ENCODE measurements around the gene GUCD1.

GUCD1 gene

DNA sequence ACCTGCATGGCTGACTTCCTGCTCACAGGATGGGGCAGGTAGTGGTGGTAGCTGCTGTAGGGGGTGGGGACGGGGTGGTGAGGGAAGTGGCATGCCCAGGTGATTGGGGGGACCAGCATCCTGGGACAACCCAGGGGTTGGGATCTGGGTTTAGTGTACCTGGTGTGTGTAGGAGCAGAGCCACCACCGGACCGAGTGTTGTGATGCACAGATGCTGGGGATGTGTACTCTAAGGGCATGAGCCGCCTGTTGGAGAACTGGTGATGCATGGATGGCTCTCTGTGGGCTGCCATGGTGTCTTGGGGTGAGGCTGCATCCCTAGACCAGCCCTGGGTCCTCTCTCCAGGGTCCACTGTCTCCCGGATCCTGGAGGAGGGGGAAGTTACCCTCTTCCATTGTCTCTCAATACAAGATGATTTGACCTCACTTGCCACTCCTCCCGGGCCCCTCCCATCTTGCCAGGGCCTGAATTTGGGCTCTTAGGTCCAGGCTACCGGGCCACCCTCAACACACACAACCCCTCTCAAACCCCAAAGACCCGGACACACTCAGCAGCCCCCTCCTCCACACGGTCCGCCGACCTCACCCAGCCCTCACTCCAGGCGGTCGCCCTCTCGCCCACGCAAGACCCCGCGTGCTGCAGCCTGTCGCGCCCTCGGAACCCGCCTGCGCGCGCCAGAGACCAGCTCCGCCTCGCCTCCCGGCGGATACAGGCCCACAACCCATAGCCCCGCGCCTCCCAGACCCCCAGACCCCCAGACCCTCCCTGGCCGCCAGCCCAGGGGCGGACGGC, 37.3 kb upstream of the GUCD1 start:
- ChIA-PET CTCF (interaction anchor here (1.3 kb wide), 1 partner anchor 10 kb away, joined by 3 read pairs; the partner anchor contains the start of gene GGT1), POLR2A (interaction anchor here (0.6 to 1.9 kb wide), 4 partner anchors 9 to 383 kb away, joined by 4 to 14 read pairs (median 8); partner anchors contain the start of genes GUCD1 and SNRPD3)
- peak overlapping the region; percentile 68; the same call in 1 of the 2 replicates for H3K27ac ChIP-seq (ENCODE audit: extremely low read depth, low read depth, low read length)
- peak overlapping the region; percentile 55 for H3K4me3 ChIP-seq (ENCODE audit: low read depth, low read length)
- H3K4me1 ChIP-seq (ENCODE audit: control insufficient read depth, insufficient read depth, low read length) = no peaks in the 10 kb centered on the region
- no peaks in the 10 kb centered on the region for H3K9me3 ChIP-seq (ENCODE audit: control insufficient read depth, insufficient read depth, low read depth, low read length)
- H3K36me3 ChIP-seq (ENCODE audit: control insufficient read depth in 2 of 2, insufficient read depth in 1 of 2, low read length in 2 of 2) = peaks cover 0 to 23% of the 10 kb centered on the region in 2 experiments; a peak in 1 of 3 replicates
- TF ChIP-seq SP7 (tag by site-specific recombination; IDR thresholded peaks at IDR 0.05) (peak; percentile 25; the same call in 1 of the 2 replicates), ZFP69B (tag by site-specific recombination; IDR thresholded peaks at IDR 0.05) (no peak), ZNF350 (tag by site-specific recombination; IDR thresholded peaks at IDR 0.05) (no peak), KLF8 (tag by site-specific recombination; IDR thresholded peaks at IDR 0.05) (peak; percentile 54; the same call in 1 of the 2 replicates), ZIC2 (tag by site-specific recombination; IDR thresholded peaks at IDR 0.05) (0 out of 2 replicates have a peak, but pooled peaks have one; percentile 16), KLF9 (tag by site-specific recombination; IDR thresholded peaks at IDR 0.05; ENCODE audit: low read depth) (peak; percentile 70), ZFHX2 (tag by site-specific recombination; conservative IDR thresholded peaks at IDR 0.05) (peak; percentile 95), ZNF777 (tag by site-specific recombination; IDR thresholded peaks at IDR 0.05; ENCODE audit: borderline replicate concordance) (0 out of 2 replicates have a peak, but pooled peaks have one; percentile 31), RBAK (tag by site-specific recombination; IDR thresholded peaks at IDR 0.05) (no peak), ZBTB48 (tag by site-specific recombination; IDR thresholded peaks at IDR 0.05) (peak; percentile 62; the same call in 1 of the 2 replicates), SP2 (tag by site-specific recombination; IDR thresholded peaks at IDR 0.05) (peak; percentile 37), ZXDB (tag by site-specific recombination; IDR thresholded peaks at IDR 0.05) (0 out of 2 replicates have a peak, but pooled peaks have one; percentile 11), ZNF664 (tag by site-specific recombination; IDR thresholded peaks at IDR 0.05) (peak; percentile 25; the same call in 1 of the 2 replicates), HOXA7 (CRISPR knock-in tag; IDR thresholded peaks at IDR 0.05; ENCODE audit: borderline replicate concordance) (no peak), EGR2 (tag by site-specific recombination; IDR thresholded peaks at IDR 0.05; ENCODE audit: low read depth) (peak; percentile 94), ZNF658 (tag by site-specific recombination; IDR thresholded peaks at IDR 0.05) (no peak), ZBTB8A (tag by site-specific recombination; IDR thresholded peaks at IDR 0.05) (peak; percentile 96), ZBTB20 (tag by site-specific recombination; IDR thresholded peaks at IDR 0.05) (peak; percentile 90), ZNF324 (tag by site-specific recombination; IDR thresholded peaks at IDR 0.05) (0 out of 2 replicates have a peak, but pooled peaks have one; percentile 27), ZNF394 (tag by site-specific recombination; IDR thresholded peaks at IDR 0.05; ENCODE audit: borderline replicate concordance) (no peak), SP3 (tag by site-specific recombination; IDR thresholded peaks at IDR 0.05) (peak; percentile 2), GLIS2 (tag by site-specific recombination; IDR thresholded peaks at IDR 0.05) (peak; percentile 11; the same call in 1 of the 2 replicates)
- TF ChIP-seq, protein P1, sequence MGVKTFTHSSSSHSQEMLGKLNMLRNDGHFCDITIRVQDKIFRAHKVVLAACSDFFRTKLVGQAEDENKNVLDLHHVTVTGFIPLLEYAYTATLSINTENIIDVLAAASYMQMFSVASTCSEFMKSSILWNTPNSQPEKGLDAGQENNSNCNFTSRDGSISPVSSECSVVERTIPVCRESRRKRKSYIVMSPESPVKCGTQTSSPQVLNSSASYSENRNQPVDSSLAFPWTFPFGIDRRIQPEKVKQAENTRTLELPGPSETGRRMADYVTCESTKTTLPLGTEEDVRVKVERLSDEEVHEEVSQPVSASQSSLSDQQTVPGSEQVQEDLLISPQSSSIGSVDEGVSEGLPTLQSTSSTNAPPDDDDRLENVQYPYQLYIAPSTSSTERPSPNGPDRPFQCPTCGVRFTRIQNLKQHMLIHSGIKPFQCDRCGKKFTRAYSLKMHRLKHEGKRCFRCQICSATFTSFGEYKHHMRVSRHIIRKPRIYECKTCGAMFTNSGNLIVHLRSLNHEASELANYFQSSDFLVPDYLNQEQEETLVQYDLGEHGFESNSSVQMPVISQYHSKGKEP (tag by site-specific recombination; IDR thresholded peaks at IDR 0.05) = no peak
- TF ChIP-seq, protein P2, sequence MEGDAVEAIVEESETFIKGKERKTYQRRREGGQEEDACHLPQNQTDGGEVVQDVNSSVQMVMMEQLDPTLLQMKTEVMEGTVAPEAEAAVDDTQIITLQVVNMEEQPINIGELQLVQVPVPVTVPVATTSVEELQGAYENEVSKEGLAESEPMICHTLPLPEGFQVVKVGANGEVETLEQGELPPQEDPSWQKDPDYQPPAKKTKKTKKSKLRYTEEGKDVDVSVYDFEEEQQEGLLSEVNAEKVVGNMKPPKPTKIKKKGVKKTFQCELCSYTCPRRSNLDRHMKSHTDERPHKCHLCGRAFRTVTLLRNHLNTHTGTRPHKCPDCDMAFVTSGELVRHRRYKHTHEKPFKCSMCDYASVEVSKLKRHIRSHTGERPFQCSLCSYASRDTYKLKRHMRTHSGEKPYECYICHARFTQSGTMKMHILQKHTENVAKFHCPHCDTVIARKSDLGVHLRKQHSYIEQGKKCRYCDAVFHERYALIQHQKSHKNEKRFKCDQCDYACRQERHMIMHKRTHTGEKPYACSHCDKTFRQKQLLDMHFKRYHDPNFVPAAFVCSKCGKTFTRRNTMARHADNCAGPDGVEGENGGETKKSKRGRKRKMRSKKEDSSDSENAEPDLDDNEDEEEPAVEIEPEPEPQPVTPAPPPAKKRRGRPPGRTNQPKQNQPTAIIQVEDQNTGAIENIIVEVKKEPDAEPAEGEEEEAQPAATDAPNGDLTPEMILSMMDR (tag by site-specific recombination; IDR thresholded peaks at IDR 0.05) = no peak
- TF ChIP-seq, protein P3, sequence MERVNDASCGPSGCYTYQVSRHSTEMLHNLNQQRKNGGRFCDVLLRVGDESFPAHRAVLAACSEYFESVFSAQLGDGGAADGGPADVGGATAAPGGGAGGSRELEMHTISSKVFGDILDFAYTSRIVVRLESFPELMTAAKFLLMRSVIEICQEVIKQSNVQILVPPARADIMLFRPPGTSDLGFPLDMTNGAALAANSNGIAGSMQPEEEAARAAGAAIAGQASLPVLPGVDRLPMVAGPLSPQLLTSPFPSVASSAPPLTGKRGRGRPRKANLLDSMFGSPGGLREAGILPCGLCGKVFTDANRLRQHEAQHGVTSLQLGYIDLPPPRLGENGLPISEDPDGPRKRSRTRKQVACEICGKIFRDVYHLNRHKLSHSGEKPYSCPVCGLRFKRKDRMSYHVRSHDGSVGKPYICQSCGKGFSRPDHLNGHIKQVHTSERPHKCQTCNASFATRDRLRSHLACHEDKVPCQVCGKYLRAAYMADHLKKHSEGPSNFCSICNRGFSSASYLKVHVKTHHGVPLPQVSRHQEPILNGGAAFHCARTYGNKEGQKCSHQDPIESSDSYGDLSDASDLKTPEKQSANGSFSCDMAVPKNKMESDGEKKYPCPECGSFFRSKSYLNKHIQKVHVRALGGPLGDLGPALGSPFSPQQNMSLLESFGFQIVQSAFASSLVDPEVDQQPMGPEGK (tag by site-specific recombination; IDR thresholded peaks at IDR 0.05) = peak; percentile 59
- TF ChIP-seq, protein P4, sequence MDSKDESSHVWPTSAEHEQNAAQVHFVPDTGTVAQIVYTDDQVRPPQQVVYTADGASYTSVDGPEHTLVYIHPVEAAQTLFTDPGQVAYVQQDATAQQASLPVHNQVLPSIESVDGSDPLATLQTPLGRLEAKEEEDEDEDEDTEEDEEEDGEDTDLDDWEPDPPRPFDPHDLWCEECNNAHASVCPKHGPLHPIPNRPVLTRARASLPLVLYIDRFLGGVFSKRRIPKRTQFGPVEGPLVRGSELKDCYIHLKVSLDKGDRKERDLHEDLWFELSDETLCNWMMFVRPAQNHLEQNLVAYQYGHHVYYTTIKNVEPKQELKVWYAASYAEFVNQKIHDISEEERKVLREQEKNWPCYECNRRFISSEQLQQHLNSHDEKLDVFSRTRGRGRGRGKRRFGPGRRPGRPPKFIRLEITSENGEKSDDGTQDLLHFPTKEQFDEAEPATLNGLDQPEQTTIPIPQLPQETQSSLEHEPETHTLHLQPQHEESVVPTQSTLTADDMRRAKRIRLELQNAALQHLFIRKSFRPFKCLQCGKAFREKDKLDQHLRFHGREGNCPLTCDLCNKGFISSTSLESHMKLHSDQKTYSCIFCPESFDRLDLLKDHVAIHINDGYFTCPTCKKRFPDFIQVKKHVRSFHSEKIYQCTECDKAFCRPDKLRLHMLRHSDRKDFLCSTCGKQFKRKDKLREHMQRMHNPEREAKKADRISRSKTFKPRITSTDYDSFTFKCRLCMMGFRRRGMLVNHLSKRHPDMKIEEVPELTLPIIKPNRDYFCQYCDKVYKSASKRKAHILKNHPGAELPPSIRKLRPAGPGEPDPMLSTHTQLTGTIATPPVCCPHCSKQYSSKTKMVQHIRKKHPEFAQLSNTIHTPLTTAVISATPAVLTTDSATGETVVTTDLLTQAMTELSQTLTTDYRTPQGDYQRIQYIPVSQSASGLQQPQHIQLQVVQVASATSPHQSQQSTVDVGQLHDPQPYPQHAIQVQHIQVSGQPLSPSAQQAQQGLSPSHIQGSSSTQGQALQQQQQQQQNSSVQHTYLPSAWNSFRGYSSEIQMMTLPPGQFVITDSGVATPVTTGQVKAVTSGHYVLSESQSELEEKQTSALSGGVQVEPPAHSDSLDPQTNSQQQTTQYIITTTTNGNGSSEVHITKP (tag by site-specific recombination; IDR thresholded peaks at IDR 0.05) = no peak
- TF ChIP-seq, protein P5, sequence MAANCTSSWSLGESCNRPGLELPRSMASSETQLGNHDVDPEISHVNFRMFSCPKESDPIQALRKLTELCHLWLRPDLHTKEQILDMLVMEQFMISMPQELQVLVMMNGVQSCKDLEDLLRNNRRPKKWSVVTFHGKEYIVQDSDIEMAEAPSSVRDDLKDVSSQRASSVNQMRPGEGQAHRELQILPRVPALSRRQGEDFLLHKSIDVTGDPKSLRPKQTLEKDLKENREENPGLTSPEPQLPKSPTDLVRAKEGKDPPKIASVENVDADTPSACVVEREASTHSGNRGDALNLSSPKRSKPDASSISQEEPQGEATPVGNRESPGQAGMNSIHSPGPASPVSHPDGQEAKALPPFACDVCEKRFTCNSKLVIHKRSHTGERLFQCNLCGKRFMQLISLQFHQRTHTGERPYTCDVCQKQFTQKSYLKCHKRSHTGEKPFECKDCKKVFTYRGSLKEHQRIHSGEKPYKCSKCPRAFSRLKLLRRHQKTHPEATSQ (tag by site-specific recombination; IDR thresholded peaks at IDR 0.05) = peak; percentile 77; the same call in 1 of the 2 replicates
